C1 segment of cervical spinal cord (tissue), 14 donors: Measurements from ENCODE around the gene CD244.
"Not testable (repeated sequence)": the region's sequence is repeated elsewhere in the genome, so short reads cannot be mapped to it uniquely, and the experiment has no call there.

Source experiments
- DNase-seq, 14 donors: peaks; one replicate each; lab custom pipeline; 2025; lab: John Stamatoyannopoulos, UW

Gene CD244, protein sequence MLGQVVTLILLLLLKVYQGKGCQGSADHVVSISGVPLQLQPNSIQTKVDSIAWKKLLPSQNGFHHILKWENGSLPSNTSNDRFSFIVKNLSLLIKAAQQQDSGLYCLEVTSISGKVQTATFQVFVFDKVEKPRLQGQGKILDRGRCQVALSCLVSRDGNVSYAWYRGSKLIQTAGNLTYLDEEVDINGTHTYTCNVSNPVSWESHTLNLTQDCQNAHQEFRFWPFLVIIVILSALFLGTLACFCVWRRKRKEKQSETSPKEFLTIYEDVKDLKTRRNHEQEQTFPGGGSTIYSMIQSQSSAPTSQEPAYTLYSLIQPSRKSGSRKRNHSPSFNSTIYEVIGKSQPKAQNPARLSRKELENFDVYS

DNA sequence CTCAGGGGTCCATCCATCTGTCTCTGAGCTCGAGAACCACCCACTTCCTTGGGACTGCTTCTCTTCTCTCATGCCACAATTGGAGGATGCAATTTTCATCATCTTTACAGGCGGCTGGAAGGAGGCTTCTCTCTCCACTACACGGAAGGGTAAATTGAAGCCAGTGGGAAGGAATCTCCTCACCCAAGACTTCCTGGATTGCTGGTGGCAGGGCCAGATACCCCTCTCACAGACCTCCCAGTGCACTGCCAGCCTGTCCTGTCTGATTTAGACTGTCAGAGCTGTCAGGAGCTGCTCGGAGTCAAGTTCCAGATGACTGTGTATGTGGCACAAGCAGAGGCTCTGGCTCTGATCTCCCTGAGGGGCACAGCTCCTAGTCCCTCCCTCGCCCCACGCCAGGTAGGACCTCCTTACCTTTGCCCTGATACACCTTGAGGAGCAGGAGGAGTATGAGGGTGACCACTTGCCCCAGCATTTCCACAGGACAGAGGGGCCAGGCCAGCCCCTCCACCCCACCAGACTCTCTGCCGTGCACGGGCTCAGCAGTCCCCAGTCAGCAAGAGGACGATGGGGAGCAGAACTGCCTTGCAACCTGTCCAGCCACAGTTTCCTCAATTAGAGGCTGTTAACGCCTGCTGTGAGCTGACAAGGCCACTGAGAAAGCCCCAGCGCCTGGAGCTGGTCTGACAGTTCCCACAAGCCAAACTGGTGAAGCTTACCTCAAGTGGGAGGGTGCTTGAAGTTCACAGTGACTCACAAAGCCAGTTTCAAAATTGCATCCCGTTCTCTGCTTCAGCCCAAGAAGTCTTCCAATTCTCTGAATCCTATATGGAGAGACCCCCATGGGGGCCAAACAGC lies at the start of gene CD244:
TSS of gene CD244 (minus strand) at position 685 of the 858 bp plus-strand sequence. CDS start at position 475, 210 bp downstream.
- DNase-seq: peak in 3 of 14 donors; percentile 4 to 12 (median 6)

DNA sequence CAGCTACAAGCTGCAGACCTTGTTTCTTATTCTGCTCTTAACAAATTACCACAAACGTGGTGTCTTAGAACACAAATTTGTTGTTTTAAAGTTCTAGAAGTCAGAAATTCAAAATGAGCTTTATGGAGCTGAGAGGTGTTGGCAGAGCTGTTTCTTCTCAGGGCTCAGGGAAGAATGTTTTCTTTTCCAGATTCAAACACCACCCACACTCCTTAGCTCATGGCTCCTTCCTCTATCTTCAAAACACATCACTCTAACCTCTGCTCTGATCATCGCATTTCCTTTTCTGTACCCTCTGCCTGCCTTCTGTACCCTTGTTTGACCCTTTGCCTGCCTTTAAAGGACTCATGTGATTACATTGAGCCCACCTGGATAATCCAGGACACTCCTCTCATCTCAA lies 49.2 kb upstream of the CD244 start:
- no peak for DNase-seq

DNA sequence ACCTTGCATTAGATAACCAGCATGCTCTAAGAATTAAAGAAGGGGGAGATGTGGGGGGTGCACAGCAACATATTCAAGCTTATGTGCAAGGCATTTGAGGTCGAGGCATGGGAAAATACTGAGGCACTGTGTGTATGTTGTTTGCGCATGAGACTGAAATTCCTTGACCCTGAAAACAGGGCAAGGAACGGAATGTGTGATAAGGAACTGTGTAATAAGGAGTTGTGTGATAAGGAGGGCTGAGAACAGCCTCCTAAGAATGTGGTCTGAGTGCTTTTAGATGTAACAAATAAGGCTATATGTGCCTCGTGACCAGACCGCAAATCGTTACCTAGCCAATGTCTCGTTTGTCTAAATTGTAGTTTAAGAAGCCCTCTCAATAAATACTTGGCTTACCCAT lies 48.8 kb upstream of the CD244 start:
- DNase-seq: no peak

DNA sequence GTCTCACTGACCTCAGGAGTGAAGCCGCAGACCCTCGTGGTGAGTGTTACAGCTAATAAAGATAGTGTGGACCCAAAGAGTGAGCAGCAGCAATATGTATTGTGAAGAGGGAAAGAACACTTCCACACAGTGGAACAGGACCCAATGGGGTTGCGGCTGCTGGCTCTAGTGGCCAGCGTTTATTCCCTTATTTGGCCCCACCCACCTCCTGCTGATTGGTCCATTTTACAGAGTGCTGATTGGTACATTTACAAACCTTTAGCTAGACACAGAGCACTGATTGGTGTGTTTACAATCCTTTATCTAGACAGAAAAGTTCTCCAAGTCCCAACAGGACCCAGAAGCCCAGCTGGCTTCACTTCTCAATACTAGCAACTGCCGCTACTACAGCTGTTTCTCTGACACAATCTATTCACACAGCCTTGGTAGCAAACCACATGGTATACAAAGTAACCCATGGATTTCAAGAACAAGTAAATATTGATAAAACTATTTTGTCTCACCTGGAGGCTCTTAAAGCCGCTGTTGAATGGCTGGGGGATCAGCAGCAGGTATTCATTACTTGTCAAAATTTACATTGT lies 47.6 kb upstream of the CD244 start:
- no peak for DNase-seq

DNA sequence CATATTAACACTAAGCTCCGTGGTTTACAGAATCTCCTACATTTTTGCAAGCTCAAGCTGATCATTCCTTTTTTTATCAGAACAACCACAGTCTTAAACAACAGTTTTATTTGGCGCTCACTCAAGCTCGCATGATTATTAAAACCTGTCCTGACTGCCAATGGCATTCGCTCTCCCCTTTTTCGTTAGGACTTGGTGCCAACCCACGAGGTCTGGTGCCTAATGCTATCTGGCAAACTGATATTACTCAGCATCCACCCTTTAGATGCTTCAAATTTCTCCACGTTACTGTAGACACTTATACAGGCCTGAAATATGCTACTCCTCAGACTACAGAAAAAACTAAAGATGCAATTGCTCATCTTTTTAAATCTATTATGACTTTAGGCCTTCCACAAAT lies 45.3 kb upstream of the CD244 start:
- no peak for DNase-seq

DNA sequence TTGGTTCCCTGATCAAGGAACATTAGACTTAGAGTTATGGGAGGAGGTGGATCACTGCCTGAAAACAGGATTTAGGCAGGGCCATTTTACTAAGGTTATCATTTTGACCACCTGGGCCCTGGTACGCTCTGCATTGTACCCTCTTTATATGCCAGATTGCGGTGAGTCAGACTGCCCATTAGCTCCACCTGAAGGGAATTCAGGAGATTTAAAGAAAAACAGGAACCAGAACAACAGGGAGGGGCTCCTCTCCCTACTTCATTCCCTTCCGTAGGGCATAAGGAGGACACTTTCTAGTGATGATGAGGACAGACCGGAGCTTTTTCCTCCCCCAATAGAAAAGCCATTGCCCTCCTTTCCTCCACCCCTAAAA lies 42.9 kb upstream of the CD244 start:
- DNase-seq: no peak

DNA sequence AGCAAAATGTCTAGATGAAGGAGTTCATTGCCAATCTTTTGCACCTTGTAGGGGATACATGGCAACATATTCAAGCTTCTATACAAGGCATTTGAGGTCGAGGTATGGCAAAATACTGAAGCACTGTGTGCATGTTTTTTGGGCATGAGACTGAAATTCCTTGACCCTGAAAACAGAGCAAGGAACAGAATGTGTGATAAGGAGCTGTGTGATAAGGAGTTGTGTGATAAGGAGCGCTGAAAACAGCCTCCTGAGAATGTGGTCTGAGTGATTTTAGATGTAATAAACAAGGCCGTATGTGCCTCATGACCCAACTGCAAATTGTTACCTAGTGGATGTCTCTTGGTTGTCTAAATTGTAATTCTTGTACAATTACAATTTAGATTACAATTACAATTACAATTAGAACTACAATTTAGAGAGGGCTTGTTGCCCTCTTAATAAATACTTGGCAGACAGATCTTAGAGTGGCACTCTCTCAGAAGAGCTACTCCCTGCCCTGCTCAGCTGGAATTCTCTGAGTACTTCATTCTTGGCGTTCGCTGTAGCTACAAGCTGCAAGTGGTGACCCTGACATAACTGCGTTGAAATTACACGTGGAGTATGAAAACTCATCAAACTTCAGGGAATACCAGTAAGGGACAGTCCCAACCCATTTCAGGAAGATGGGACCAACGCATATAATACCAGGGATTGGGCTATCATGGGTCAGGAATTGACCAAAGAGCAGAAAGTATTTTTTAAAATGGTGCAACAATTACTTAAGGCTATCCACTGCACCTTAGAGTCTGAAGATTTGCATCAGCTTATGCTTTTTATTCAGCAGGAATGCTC lies 42.3 kb upstream of the CD244 start:
- DNase-seq: no peak

DNA sequence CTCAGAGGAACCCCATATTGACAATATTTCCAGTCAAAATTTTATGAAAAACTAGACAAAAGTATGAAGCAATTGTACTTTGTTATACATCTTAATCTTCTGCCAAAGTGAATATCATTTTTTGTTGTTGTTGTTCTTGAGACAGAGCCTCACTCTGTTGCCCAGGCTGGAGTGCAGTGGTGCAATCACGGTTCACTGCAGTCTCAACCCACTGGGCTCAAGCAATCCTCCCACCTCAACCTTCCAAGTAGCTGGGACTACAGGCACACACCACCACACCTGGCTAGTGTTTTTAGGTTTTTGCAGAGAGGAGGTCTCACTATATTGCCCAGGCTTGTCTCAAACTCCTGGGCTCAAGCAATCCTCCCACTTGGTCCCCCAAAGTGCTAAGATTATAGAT lies 39.6 kb upstream of the CD244 start:
- DNase-seq: not testable (repeated sequence)

DNA sequence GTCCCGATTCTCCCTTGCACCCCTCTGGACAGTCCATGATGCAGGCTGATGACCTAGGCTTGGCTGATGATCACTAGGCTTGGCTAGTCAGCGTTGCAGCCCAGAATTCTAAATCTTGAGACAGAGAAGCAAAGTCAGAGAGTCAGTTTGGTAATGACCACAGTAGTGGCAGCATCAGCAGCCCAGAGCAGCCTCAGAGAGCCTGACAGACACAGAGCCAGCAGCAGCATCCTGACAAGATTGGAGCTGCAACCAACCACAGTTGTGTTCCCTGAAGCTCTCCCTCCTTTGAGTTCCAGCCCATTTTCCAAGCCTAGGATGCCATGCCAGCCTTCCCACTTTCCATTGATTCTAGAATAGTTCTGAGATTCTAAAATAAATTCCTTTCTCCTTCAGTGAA lies 39.1 kb upstream of the CD244 start:
- no peak for DNase-seq

DNA sequence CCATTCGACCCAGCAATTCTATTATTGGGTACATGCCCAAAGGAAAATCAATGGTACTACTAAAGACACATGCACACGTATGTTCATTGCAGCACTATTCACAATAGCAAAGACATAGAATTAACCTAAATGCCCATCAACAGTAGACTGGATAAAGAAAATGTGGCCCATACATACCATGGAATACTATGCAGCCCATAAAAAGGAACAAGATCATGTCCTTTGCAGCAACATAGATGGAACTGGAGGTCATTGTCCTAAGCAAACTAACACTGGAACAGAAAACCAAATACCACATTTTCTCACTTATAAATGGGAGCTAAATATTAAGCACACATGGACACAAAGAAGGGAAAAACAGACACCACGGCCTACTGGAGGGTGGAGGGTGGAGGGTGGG lies 38.0 kb upstream of the CD244 start:
- not testable (repeated sequence) for DNase-seq

DNA sequence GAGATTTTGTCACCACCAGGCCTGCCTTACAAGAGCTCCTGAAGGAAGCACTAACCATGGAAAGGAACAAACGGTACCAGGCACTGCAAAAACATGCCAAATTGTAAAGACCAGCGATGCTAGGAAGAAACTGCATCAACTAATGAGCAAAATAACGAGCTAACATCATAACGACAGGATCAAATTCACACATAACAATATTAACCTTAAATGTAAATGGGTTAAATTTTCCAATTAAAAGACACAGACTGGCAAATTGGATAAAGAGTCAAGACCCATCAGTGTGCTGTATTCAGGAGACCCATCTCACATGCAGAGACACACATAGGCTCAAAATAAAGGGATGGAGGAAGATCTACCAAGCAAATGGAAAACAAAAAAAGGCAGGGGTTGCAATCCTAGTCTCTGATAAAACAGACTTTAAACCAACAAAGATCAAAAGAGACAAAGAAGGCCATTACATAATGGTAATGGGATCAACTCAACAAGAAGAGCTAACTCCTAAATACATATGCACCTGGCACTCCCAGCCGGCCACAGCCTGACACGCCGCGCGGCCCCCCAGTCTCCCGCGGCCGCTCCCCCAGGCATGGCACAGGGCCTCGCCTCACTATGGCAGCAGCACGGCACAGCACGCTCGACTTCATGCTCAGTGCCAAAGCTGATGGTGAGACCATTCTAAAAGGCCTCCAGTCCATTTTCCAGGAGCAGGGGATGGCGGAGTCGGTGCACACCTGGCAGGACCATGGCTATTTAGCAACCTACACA lies 31.9 kb upstream of the CD244 start:
- DNase-seq: not testable (repeated sequence)

DNA sequence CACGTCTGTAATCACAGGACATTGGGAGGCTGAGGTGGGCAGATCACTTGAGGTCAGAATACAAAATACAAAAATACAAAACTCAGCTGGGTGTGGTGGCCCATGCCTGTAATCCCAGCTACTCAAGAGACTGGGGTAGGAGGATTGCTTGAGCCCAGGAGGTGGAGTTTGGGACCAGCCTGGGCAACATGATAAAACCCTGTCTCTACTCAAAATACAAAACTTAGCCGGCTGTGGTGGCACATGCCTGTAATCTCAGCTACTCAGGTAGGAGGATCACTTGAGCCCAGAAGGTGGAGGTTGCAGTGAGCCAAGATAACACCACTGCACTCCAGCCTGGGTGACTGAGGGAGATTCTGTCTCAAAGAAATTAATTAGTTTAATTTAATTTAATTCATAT lies 28.8 kb upstream of the CD244 start:
- DNase-seq: no peak

DNA sequence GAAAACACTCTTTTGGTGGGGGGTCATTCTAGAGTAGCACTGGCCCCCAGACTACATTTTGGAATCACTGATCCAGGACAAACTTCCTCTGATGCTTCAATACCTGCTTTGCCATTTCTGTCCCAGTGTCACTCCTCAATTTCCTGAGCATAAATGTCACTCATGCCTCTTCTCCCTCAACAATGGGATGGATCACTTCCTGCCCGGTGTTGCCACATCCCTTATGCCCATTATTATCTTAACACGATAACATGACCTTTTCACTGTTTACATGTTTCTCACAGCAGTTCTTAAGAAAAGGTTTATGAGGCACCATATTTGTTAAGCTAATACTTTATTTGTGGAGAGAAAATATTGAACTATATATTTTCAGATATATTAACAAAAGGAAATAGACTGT lies 26.2 kb upstream of the CD244 start:
- DNase-seq: no peak

DNA sequence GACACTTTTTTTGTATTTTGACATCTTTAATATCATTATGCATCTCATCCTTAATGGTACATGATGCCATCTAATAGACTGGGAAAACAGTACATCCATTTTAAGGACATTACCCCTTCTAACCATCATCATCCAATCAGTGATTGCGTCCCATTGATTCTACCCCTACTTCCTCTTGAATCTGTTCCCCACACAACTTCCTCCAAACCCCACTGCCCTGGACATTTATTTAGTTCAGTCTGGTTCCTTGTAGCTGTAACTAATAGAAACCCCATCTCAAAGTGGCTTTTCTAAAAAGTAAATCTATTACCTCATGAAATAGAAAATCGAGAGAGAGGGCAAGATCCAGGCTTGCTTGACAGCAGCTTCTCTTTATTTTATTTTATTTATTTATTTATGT lies 24.4 kb upstream of the CD244 start:
- no peak for DNase-seq

DNA sequence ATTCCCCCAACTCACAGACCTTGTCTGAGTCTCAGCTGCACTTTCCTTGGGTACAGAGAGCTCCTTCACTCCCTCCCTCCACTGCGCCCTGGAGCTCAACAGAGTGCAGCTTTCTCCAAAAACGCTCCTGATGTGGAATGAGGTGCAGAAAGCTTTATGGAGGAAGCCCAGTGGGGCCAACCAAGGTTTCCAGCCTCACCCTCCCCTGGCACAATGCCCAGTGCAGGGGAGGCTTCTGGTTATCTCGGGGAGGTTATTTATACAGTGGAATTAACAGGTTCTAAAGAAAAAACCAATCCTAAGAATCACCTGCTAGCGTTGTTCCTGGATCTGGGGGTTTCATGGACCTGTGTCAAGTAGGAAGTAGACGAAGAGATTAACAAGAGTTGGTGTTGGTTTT lies 22.4 kb upstream of the CD244 start, which contains the start of gene ITLN1:
TSS of gene ITLN1 (minus strand) at position 139 of the 400 bp plus-strand sequence. CDS start 303 bp downstream, outside the sequence.
- DNase-seq: no peak

DNA sequence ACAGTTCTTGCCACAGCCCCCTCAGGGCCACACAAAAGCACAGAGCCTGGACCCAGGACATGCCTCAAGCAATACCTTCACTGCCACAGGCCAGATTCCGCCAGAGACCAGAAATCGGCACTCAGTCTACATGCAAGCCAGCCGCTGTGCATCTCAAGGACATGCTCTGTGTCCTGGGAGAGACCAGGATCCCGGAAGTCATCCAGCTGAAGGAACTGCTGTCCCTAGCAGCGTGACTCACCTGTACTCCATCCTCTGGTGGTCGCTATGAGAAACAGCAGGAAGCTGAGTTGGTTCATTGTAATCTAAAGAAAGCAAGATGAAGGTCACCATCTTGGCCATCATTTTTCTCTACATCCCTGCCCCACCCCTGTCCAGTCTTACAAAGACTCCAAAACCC lies 21.9 kb upstream of the CD244 start:
- no peak for DNase-seq

DNA sequence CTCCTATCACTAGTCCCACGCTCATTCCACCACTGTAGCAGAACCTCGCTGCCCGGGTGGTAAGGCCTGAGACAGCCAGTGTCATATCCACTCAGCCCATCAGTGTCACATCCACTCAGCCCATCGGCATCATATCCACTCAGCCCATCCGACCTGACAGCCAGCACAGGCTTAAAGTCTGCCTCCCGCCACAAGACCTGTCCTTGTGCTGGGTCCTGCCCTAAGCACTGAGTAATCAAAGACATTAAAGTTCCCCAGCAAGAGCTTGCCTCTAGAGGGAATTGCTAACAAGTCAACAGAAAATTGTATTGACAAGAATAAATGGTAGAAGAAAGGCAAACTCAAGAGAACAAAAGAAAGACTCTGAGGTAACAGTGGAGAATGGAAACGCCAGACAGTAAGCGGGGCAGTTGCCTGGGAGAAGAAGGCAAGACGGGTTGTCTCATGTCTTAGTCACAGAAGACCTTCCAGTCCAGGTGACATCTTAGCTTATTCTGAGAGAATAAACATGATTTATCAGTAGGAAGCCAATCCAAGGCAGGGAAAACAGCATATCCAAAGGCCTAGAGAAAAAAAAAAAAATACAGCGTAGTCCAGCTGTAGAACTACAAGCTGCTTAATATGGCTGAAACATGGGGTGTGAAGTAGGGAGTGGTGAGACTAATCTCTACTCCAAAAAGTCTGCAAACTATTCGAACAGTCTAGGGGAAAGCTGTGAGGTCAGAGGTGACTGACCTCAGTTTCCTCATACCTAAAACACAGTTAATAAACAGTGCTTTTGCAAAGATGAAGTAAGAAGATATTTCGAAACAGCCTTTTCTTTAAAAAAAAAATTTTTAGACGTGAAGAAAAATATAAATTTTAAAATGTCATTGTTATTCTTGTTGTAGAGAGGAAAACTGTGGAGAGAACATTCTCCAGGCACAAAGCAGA lies 21.2 kb upstream of the CD244 start:
- no peak for DNase-seq

DNA sequence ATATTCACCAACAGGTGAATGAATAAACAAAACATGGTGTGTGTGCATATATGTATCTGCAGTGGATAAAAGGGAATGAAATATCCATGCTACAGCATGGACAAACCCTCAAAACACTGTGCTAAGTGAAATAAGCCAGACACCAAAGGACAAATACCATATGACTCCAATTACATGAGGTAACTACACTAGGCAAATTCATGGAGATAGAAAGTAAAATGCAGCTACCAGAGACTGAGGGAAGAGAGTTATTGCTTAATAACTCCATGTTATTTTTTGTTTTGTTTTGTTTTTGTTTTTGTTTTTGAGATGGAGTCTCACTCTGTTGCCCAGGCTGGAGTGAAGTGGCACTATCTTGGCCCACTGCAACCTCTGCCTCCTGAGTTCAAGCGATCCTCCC lies 19.9 kb upstream of the CD244 start:
- DNase-seq: no peak

DNA sequence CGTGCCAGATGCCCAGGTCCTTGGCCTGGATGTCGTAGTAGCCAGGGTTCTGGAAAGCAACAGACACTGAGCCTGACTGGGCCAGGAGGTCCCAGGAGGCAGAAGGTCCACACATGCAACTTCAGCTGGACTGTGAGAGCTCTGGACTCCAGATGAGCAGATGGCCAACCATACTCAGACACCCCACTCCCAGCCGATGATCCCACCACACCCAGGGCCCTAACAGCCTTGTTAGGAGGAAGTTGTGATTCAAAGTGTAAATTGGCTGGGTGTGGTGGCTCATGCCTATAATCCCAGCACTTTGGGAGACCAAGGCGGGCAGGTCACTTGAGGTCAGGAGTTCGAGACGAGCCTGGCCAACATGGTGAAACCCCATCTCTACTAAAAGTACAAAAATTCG lies 18.6 kb upstream of the CD244 start:
- DNase-seq: not testable (repeated sequence)

DNA sequence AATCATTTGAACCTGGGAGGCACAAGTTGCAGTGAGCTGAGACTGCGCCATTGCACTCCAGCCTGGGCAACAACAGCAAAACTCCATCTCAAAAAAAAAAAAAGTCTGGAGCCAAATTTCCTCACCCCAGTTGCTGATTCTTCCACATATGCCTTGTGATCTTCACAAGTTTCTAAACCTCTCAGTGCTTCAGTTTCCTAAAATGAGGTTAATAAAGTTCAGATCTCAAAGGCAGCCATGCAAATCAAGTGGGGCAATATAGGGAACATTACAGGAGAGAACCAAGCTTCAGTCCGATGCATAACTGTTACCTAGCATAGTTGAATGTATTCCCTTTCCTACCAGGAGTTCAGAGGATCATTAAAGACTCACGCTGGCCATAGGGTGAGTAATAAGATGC lies 17.5 kb upstream of the CD244 start:
- DNase-seq: no peak
